ENCODE measurements around the gene HNRNPA1.
"Not testable (repeated sequence)": the region's sequence is repeated elsewhere in the genome, so short reads cannot be mapped to it uniquely, and the experiment has no call there.

The HNRNPA1 gene

GRCh38 chr12:54280468-54281260 is at the start of gene HNRNPA1:
Gene HNRNPA1, plus strand, starts transcription at chr12:54280726. Its CDS starts 82 bp downstream, at chr12:54280808.
- peak; percentile 91 to 94 for DNase-seq

GRCh38 chr12:54231269-54231668 is 49.3 kb upstream of the HNRNPA1 start:
- not testable (repeated sequence) for DNase-seq

GRCh38 chr12:54232790-54233189 is 47.7 kb upstream of the HNRNPA1 start:
- no peak for DNase-seq

- DNase-seq = no peak
Measured at GRCh38 chr12:54238531-54238930, 42.0 kb upstream of the HNRNPA1 start.

- DNase-seq = no peak
Measured at GRCh38 chr12:54239620-54240019, 40.9 kb upstream of the HNRNPA1 start.

- DNase-seq = no peak
Measured at GRCh38 chr12:54240129-54240528, 40.4 kb upstream of the HNRNPA1 start.

- no peak for DNase-seq
Measured at GRCh38 chr12:54240971-54241588, 39.4 kb upstream of the HNRNPA1 start.

- DNase-seq = no peak
Measured at GRCh38 chr12:54246011-54246641, 34.4 kb upstream of the HNRNPA1 start.

GRCh38 chr12:54249489-54249888 is 31.0 kb upstream of the HNRNPA1 start:
- no peak for DNase-seq

- no peak for DNase-seq
Measured at GRCh38 chr12:54251667-54252284, 28.8 kb upstream of the HNRNPA1 start.

- DNase-seq = no peak
Measured at GRCh38 chr12:54253240-54253639, 27.3 kb upstream of the HNRNPA1 start.

- no peak for DNase-seq
Measured at GRCh38 chr12:54257332-54257731, 23.2 kb upstream of the HNRNPA1 start.

GRCh38 chr12:54258201-54258681 is 22.3 kb upstream of the HNRNPA1 start:
- DNase-seq = no peak

GRCh38 chr12:54259194-54260011 is 21.1 kb upstream of the HNRNPA1 start:
- peak; percentile 8 to 16 for DNase-seq

GRCh38 chr12:54261815-54262402 is 18.6 kb upstream of the HNRNPA1 start:
- no peak for DNase-seq

- no peak for DNase-seq
Measured at GRCh38 chr12:54262403-54262925, 18.1 kb upstream of the HNRNPA1 start.

- no peak for DNase-seq
Measured at GRCh38 chr12:54265364-54265812, 15.1 kb upstream of the HNRNPA1 start.

GRCh38 chr12:54266852-54267251 is 13.7 kb upstream of the HNRNPA1 start:
- no peak for DNase-seq

- no peak for DNase-seq
Measured at GRCh38 chr12:54270345-54270744, 10.2 kb upstream of the HNRNPA1 start.

- DNase-seq = no peak
Measured at GRCh38 chr12:54272214-54272613, 8.3 kb upstream of the HNRNPA1 start.

- no peak for DNase-seq
Measured at GRCh38 chr12:54273981-54274380, 6.5 kb upstream of the HNRNPA1 start.

- DNase-seq = no peak
Measured at GRCh38 chr12:54276368-54276767, 4.2 kb upstream of the HNRNPA1 start.
